NCI-H82 (cell line): ENCODE data around the gene CASD1.

Experiments
- DNase-seq: peaks from one replicate; lab custom pipeline; 2025; lab: John Stamatoyannopoulos, UW

CASD1 gene

DNA sequence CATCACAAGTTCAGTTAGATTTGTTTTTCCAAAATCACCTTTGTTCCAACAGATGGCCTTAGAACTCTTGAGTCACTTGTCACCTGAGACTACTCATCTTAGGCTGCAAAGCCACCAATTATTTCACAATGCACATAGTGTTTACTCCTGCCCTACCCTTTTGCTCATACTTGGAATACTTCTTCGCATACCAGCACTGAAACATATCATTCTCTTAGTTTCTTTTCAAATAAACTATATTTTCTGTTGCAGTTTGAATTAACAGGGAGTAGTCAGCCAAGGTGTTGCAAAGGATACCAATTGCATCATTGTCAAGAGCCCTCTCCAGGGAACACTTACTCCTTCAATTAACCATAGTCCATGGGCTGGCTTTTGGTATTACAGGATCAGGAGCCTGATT, 71.0 kb downstream of the CASD1 start:
- DNase-seq: no peak

GRCh38 chr7:94584113-94584512, 74.5 kb downstream of the CASD1 start:
- DNase-seq: no peak

GRCh38 chr7:94588075-94588474, 78.5 kb downstream of the CASD1 start:
- no peak for DNase-seq

DNA sequence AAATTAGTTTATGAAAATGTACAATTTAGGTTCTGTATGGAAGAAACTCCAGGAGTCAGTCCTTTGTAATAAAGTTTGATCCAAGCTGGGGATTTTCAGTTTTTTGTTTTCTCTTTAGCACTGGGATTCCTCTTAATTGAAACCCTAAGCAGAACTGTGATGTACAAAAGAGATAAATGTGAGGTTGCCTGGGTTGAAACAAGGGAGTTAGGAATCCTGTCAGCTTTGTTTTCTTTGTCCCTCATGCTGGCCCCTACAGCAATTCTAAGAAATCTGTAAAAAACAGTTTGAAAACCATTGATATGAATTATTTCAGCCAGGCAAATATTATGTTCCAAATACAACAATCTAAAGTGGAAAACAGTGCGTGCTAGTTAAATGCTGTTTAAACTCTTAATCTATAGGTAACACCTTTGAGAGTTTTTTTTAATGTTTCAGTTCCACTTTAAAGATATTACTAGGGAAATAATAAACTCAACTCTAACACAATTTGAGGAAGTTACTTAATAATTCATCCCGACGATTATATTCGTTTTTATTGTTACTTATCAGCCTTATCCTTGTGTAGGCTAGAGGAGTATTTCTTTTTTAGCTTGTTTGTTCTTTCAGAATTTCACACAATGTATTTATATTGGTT, 81.0 kb downstream of the CASD1 start:
- DNase-seq: no peak

- DNase-seq: no peak
These were observed 81.6 kb downstream of the CASD1 start for GRCh38 chr7:94591176-94591575.

- DNase-seq: no peak
These were observed 85.3 kb downstream of the CASD1 start for GRCh38 chr7:94594882-94595281.

DNA sequence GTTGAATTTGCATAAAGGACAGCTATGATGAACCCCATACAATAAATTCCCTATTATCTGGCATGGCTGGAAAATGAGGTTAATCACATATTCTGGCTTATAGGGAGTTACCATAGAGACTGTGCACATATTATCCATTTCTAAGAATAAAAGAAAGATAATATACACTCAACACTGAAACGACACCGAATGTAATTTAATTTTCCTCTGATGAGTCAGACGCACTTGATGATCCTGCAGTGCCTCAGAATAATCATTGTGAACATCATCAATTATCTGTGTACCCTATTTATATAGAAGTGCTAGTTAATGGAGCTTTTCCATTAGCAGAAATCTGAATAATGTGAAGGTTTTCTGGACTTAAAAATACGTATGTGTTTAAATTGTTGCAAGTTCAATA, 86.1 kb downstream of the CASD1 start:
- DNase-seq: no peak

DNA sequence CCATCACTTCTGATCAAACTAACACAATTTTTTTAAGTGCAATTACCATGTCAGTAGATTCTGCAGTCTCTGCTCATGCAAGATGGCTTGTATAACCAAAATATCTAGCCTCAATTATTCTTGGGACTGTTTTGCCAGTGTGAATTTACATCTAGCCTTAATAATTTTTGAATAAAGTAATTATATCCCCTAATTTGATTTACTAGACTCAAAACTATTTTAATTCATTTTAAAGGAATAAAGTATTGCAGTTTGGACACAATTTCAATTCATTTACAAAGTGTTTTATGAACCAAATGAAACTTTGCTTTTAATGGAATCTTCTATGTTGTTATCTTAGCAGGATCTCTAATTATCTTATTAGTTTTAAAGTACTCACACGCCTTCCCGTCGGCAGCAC, 90.7 kb downstream of the CASD1 start:
- no peak for DNase-seq

- no peak for DNase-seq
These were observed 92.6 kb downstream of the CASD1 start for GRCh38 chr7:94602181-94602580.

DNA sequence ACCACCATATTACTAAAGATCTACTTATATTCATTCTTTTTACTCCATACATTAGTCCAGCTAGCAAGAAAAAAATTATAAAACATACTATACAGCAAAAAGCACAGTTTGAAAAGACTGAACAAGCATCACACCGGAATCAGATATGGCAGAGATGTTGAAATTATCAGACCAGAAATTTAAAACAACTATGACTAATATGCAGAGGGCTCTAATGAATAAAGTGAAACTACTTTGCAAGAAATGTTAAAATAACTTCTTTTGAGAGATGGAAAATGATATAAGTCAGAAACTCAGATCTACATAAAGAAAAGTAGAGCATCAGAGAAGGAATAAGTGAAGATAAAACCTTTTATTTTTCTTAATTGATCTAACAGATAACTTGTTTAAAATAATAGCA, 95.4 kb downstream of the CASD1 start:
- no peak for DNase-seq
